ENCODE measurements around the gene ZNF304. TPM values are rescaled to one million over a fixed set of nuclear protein-coding genes. Genes with fewer than 3 reads are reported as not detected.

The ZNF304 gene
- total RNA-seq, 4 donors from 2014 or later = 10.7 to 14.1 (median 13.9) TPM

- H3K4me1 ChIP-seq = no peaks in the 10 kb centered on the region
- intact Hi-C loops (cut with DNase I) = no loop called here
- peaks cover 0 to 2% of the 10 kb centered on the region in 2 donors for H3K36me3 ChIP-seq
- no peak for DNase-seq
- H3K4me3 ChIP-seq (replicated peaks in 1 of 3) = no peak overlapping the region
- TF ChIP-seq POLR2A (IDR thresholded peaks at IDR 0.05) (no peak), CTCF (IDR thresholded peaks at IDR 0.05) (no peak)
- H3K9me3 ChIP-seq = no peaks in the 10 kb centered on the region
- H3K27ac ChIP-seq = no peak overlapping the region
- no peaks in the 10 kb centered on the region for H3K27me3 ChIP-seq
Measured at GRCh38 chr19:57308514-57308913, 42.6 kb upstream of the ZNF304 start.

GRCh38 chr19:57310792-57311191 lies 40.3 kb upstream of the ZNF304 start:
- Histone ChIP-seq H3K27me3 (no peaks in the 10 kb centered on the region), H3K27ac (no peak overlapping the region), H3K4me1 (no peaks in the 10 kb centered on the region), H3K36me3 (no peaks in the 10 kb centered on the region), H3K9me3 (no peaks in the 10 kb centered on the region), H3K4me3 (replicated peaks in 1 of 3) (no peak overlapping the region)
- intact Hi-C loops (cut with DNase I) = no loop called here
- TF ChIP-seq CTCF (IDR thresholded peaks at IDR 0.05) = no peak
- TF ChIP-seq POLR2A (IDR thresholded peaks at IDR 0.05) = no peak
- DNase-seq = no peak
- WGBS, 2 donors = 75 to 96% methylated on average over 2 of the region's 2 CpGs

GRCh38 chr19:57314146-57314545 lies 36.9 kb upstream of the ZNF304 start:
- Histone ChIP-seq H3K36me3 (no peaks in the 10 kb centered on the region), H3K4me1 (no peaks in the 10 kb centered on the region), H3K9me3 (no peaks in the 10 kb centered on the region), H3K27me3 (no peaks in the 10 kb centered on the region), H3K4me3 (replicated peaks in 1 of 3) (no peak overlapping the region), H3K27ac (no peak overlapping the region)
- WGBS, 2 donors = 36 to 54% methylated on average over 4 of the region's 4 CpGs
- intact Hi-C loops (cut with DNase I) = no loop called here
- TF ChIP-seq POLR2A (IDR thresholded peaks at IDR 0.05) = no peak
- peak; percentile 42 to 50 for DNase-seq

GRCh38 chr19:57317503-57317902 lies 33.6 kb upstream of the ZNF304 start:
- Histone ChIP-seq H3K4me3 (replicated peaks in 1 of 3) (no peak overlapping the region), H3K36me3 (no peaks in the 10 kb centered on the region), H3K27me3 (no peaks in the 10 kb centered on the region), H3K27ac (no peak overlapping the region), H3K9me3 (no peaks in the 10 kb centered on the region), H3K4me1 (peaks cover 12 to 15% of the 10 kb centered on the region in 2 donors)
- intact Hi-C loops (cut with DNase I) = no loop called here
- TF ChIP-seq POLR2A (IDR thresholded peaks at IDR 0.05) (no peak), CTCF (IDR thresholded peaks at IDR 0.05) (no peak)
- 7 to 10% methylated on average over 22 to 27 of the region's 29 CpGs for WGBS, 2 donors
- DNase-seq = peak; percentile 16 to 19

- Histone ChIP-seq H3K4me1 (peaks cover 12 to 15% of the 10 kb centered on the region in 2 donors), H3K36me3 (peaks cover 14 to 15% of the 10 kb centered on the region in 2 donors), H3K4me3 (replicated peaks in 1 of 3) (peak overlapping the region; percentile 86 to 100 (median 86)), H3K9me3 (no peaks in the 10 kb centered on the region), H3K27ac (peak overlapping the region; percentile 80 to 84 (median 84)), H3K27me3 (no peaks in the 10 kb centered on the region)
- intact Hi-C loops (cut with DNase I) = no loop called here
- no peak for DNase-seq
- WGBS, 2 donors = 0% methylated on average over 1 of the region's 1 CpG
- TF ChIP-seq CTCF (IDR thresholded peaks at IDR 0.05) (no peak), POLR2A (IDR thresholded peaks at IDR 0.05) (no peak)
Measured at GRCh38 chr19:57319869-57320179, 31.2 kb upstream of the ZNF304 start.
